Vagina (tissue), 2 donors: ENCODE measurements around the gene TMPRSS5.

Source experiments
- CTCF ChIP-seq, 3 experiments: fragments of 450-650 bp in 2 of 3; fragments of 200-600 bp in 1 of 3; sonication (generic) in 1 of 3; IDR thresholded peaks; one replicate each; pipeline ENCODE4 v1.5.1; 2017 to 2019; ENCODE audit warnings: antibody characterized with exemption in 3 of 3, mild to moderate bottlenecking in 2 of 3, moderate library complexity in 2 of 3
- POLR2A ChIP-seq, 2 donors: fragments of 450-650 bp; IDR thresholded peaks; one replicate each; pipeline ENCODE4 v1.6.1; 2017; ENCODE audit warnings: antibody characterized with exemption in 2 of 2, mild to moderate bottlenecking in 2 of 2, moderate library complexity in 2 of 2
- POLR2AphosphoS5 ChIP-seq, 2 donors: sonication (generic); formaldehyde crosslinking; IDR thresholded peaks; one replicate each; pipeline ENCODE4 v1.9.0; 2017; ENCODE audit warnings: antibody characterized with exemption in 2 of 2, mild to moderate bottlenecking in 2 of 2, low read depth in 1 of 2; ENCODE audit not compliant: insufficient read depth in 1 of 2

- TF ChIP-seq POLR2A (IDR thresholded peaks at IDR 0.05) (no peak), CTCF (IDR thresholded peaks at IDR 0.05) (no peak), POLR2AphosphoS5 (IDR thresholded peaks at IDR 0.05; ENCODE audit: insufficient read depth in 1 of 2, low read depth in 1 of 2) (no peak)
Measured at GRCh38 chr11:113698515-113698914, 7.6 kb downstream of the TMPRSS5 start.
